C4-2B (cell line): ENCODE measurements around the gene BHLHA15.

Experiments used
- CTCF ChIP-seq: fragments of 450-650 bp; conservative IDR thresholded peaks from 2 replicates; pipeline ENCODE4 v1.5.1; 2017; ENCODE audit warnings: mild to moderate bottlenecking
- ZFX ChIP-seq: fragments of 450-650 bp; IDR thresholded peaks from 2 replicates; pipeline ENCODE4 v1.6.1; 2017

- no peak for TF ChIP-seq CTCF
- no peak for TF ChIP-seq ZFX
These were observed 21.6 kb downstream of the BHLHA15 start for GRCh38 chr7:98232799-98233198.
